ENCODE measurements around the gene YARS1.
"Not testable (repeated sequence)": the region's sequence is repeated elsewhere in the genome, so short reads cannot be mapped to it uniquely, and the experiment has no call there.

DNA sequence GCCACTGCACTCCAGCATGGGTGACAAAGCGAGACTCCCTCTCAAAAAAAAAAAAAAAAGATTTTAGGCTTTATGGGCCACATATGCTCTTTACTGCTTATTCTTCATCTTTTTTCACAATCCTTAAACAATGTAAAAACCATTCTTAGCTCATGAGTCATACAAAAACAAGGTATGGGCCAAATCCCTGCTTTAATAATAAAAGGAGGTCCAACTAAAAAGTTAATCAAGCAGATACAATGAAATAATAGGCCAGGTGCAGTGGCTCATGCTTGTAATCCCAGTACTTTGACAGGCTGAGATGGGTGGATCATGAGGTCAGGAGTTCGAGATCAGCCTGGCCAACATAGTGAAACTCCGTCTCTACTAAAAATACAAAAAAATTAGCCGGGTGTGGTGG is 21.4 kb downstream of the YARS1 start:
- TF ChIP-seq CTCF, POLR2A (IDR thresholded peaks at IDR 0.05): not testable (repeated sequence)

All from lower leg skin (tissue), 3 donors.